A673 (cell line): ENCODE results near the gene ADAD2. TPM values are rescaled to one million over a fixed set of nuclear protein-coding genes. Genes with fewer than 3 reads are reported as not detected.

Experiments
- BruUV-seq: library from RNA; stranded (reverse); fragments of 400-500 nt; replicated peaks from 2 replicates; lab custom pipeline; 2021; lab: Mats Ljungman, UMichigan
- CTCF ChIA-PET: fragments of 300-600 bp; sonication (Branson Sonifier 250); formaldehyde crosslinking; loops from one replicate; lab custom pipeline; 2022; ENCODE audit warnings: antibody characterized with exemption; lab: Charles Lee
- POLR2A ChIA-PET: fragments of 300-600 bp; sonication (Branson Sonifier 250); formaldehyde crosslinking; loops from one replicate; lab custom pipeline; 2022; ENCODE audit warnings: antibody characterized with exemption; ENCODE audit not compliant: low non-redundant PET; lab: Charles Lee
- DNase-seq: peaks from one replicate; pipeline ENCODE4 v3.0.0-alpha.2; 2015; ENCODE audit warnings: low spot score
- H3K27ac ChIP-seq: fragments of 200-600 bp; sonication (generic); 2 replicates; pipeline ENCODE4 v1.5.1; 2016; ENCODE audit warnings: mixed run types, low read depth, mild to moderate bottlenecking, mixed read lengths, antibody characterized with exemption, low read length; ENCODE audit not compliant: poor library complexity, severe bottlenecking
- H3K27me3 ChIP-seq: fragments of 200-600 bp; sonication (generic); replicated peaks from 2 replicates; pipeline ENCODE4 v1.6.1; 2017; ENCODE audit warnings: mixed run types, low read depth, mild to moderate bottlenecking, mixed read lengths, antibody characterized with exemption, low read length; ENCODE audit not compliant: insufficient read depth, poor library complexity
- H3K36me3 ChIP-seq: fragments of 200-600 bp; sonication (generic); 2 replicates; pipeline ENCODE4 v1.6.1; 2016; ENCODE audit warnings: mixed run types, mild to moderate bottlenecking, mixed read lengths, antibody characterized with exemption, low read length; ENCODE audit not compliant: insufficient read depth, poor library complexity, severe bottlenecking
- H3K4me1 ChIP-seq: fragments of 200-600 bp; sonication (generic); 2 replicates; pipeline ENCODE4 v1.6.1; 2017; ENCODE audit warnings: mixed run types, mild to moderate bottlenecking, mixed read lengths, antibody characterized with exemption, low read length; ENCODE audit not compliant: insufficient read depth, poor library complexity, severe bottlenecking
- H3K4me3 ChIP-seq: fragments of 200-600 bp; sonication (generic); 2 replicates; pipeline ENCODE4 v1.5.1; 2016; ENCODE audit warnings: low read depth, mixed run types, mild to moderate bottlenecking, mixed read lengths, low read length; ENCODE audit not compliant: poor library complexity, severe bottlenecking
- H3K9me3 ChIP-seq: fragments of 200-600 bp; sonication (generic); 2 replicates; pipeline ENCODE4 v1.6.1; 2016; ENCODE audit warnings: mixed run types, low read depth, mild to moderate bottlenecking, mixed read lengths, antibody characterized with exemption, low read length; ENCODE audit not compliant: poor library complexity, severe bottlenecking
- CTCF ChIP-seq: fragments of 300-800, 200-600 bp; sonication (generic); conservative IDR thresholded peaks from 2 replicates; pipeline ENCODE4 v1.5.1; 2017; ENCODE audit warnings: low read depth, mild to moderate bottlenecking, antibody characterized with exemption, low read length, moderate library complexity, mixed read lengths
- EZH2 ChIP-seq: fragments of 200-600 bp; sonication (generic); IDR thresholded peaks from 2 replicates; pipeline ENCODE4 v1.6.1; 2017; ENCODE audit warnings: borderline replicate concordance, low read depth, mild to moderate bottlenecking, mixed read lengths, antibody characterized with exemption, low read length; ENCODE audit not compliant: poor library complexity, severe bottlenecking
- intact Hi-C: fragments of 100-400 bp; cut with micrococcal nuclease; formaldehyde crosslinking; loops from one replicate; pipeline ENCODE4 v1.10.0; 2022; ENCODE audit not compliant: unreplicated experiment
- total RNA-seq: library from RNA; stranded (reverse); gene quantifications from 2 replicates; pipeline ENCODE4 v1.2.3, GENCODE V29; 2021

The ADAD2 gene
- total RNA-seq, 1 experiment from 2014 or later, result not detected

- Histone ChIP-seq H3K27ac (no peak overlapping the region), H3K27me3 (peaks cover 4% of the 10 kb centered on the region), H3K4me1 (no peaks in the 10 kb centered on the region), H3K9me3 (no peaks in the 10 kb centered on the region), H3K4me3 (no peak overlapping the region), H3K36me3 (no peaks in the 10 kb centered on the region)
- no peak for TF ChIP-seq CTCF
- DNase-seq, result no peak
- ChIA-PET POLR2A (no interaction called here), CTCF (no interaction called here)
- intact Hi-C loops, result no loop called here
- no TSS peak for BruUV-seq
These were observed 36.6 kb downstream of the ADAD2 start for GRCh38 chr16:84227548-84227947.

- intact Hi-C loops, result no loop called here
- ChIA-PET POLR2A (no interaction called here), CTCF (no interaction called here)
- Histone ChIP-seq H3K4me3 (no peak overlapping the region), H3K9me3 (no peaks in the 10 kb centered on the region), H3K36me3 (no peaks in the 10 kb centered on the region), H3K27ac (no peak overlapping the region), H3K27me3 (peaks cover 4% of the 10 kb centered on the region), H3K4me1 (no peaks in the 10 kb centered on the region)
- no peak for DNase-seq
- BruUV-seq, result no TSS peak
- no peak for TF ChIP-seq CTCF
- no peak for TF ChIP-seq EZH2
These were observed 37.4 kb downstream of the ADAD2 start for GRCh38 chr16:84228256-84228838.

GRCh38 chr16:84229471-84229870, 38.5 kb downstream of the ADAD2 start:
- H3K27me3 ChIP-seq, result peaks cover 4% of the 10 kb centered on the region
- H3K9me3 ChIP-seq, result no peaks in the 10 kb centered on the region
- intact Hi-C loops, result no loop called here
- no peak for DNase-seq
- no peaks in the 10 kb centered on the region for H3K36me3 ChIP-seq
- POLR2A ChIA-PET, result interaction anchor here (0.7 kb wide), 1 partner anchor 112 kb away, joined by 3 read pairs; no protein-coding TSS in a partner anchor
- no peak for TF ChIP-seq CTCF
- no peak for TF ChIP-seq EZH2
- no peak overlapping the region for H3K27ac ChIP-seq
- H3K4me1 ChIP-seq, result no peaks in the 10 kb centered on the region
- H3K4me3 ChIP-seq, result no peak overlapping the region
- BruUV-seq, result no TSS peak
- CTCF ChIA-PET, result no interaction called here
